ENCODE results near the gene DYDC1.

Gene DYDC1

DNA sequence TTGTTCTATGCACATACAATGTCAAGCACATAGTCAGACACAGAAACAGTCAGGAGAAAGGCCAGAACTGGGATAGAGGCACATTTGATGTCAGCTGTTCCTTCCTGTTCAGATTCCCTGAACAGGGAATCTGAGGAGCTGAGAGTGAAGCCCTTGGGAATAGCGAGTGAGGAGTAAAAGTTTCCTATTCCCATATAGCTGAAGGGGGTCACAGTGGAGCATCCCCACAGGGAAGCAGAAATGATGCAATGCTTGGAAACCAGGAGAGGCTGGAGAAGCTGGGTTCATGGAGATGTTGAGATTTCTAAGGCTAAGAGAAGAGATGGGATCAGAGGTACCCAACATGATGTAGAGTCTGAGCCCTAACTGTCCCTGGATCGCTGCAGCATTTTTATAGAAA is 40.5 kb upstream of the DYDC1 start:
- H3K27me3 ChIP-seq (ENCODE audit: insufficient read depth, low read depth, severe bottlenecking) = no peaks in the 10 kb centered on the region
- no peak for DNase-seq
- H3K36me3 ChIP-seq = no peaks in the 10 kb centered on the region
- no peaks in the 10 kb centered on the region for H3K9me3 ChIP-seq (ENCODE audit: severe bottlenecking)
- H3K4me3 ChIP-seq (ENCODE audit: low read depth, low read length) = no peak overlapping the region
- no peak for TF ChIP-seq CTCF (IDR thresholded peaks at IDR 0.05; ENCODE audit: low read depth, low read length)
- no peak overlapping the region for H3K27ac ChIP-seq

GRCh38 chr10:80394358-80394916 is 37.9 kb upstream of the DYDC1 start:
- no peak for TF ChIP-seq CTCF (IDR thresholded peaks at IDR 0.05; ENCODE audit: low read depth, low read length)
- no peak overlapping the region for H3K27ac ChIP-seq
- H3K36me3 ChIP-seq = no peaks in the 10 kb centered on the region
- no peak overlapping the region for H3K4me3 ChIP-seq (ENCODE audit: low read depth, low read length)
- H3K27me3 ChIP-seq (ENCODE audit: insufficient read depth, low read depth, severe bottlenecking) = no peaks in the 10 kb centered on the region
- no peak for DNase-seq
- no peaks in the 10 kb centered on the region for H3K9me3 ChIP-seq (ENCODE audit: severe bottlenecking)

- Histone ChIP-seq H3K27me3 (ENCODE audit: insufficient read depth, low read depth, severe bottlenecking) (no peaks in the 10 kb centered on the region), H3K9me3 (ENCODE audit: severe bottlenecking) (no peaks in the 10 kb centered on the region), H3K4me3 (ENCODE audit: low read depth, low read length) (no peak overlapping the region), H3K27ac (no peak overlapping the region), H3K36me3 (no peaks in the 10 kb centered on the region)
- no peak for DNase-seq
- TF ChIP-seq CTCF (IDR thresholded peaks at IDR 0.05; ENCODE audit: low read depth, low read length) = no peak
Measured at GRCh38 chr10:80392250-80392649, 35.7 kb upstream of the DYDC1 start.

- Histone ChIP-seq H3K4me3 (ENCODE audit: low read depth, low read length) (no peak overlapping the region), H3K9me3 (ENCODE audit: severe bottlenecking) (no peaks in the 10 kb centered on the region)
- DNase-seq = no peak
Measured at GRCh38 chr10:80390740-80391139, 34.2 kb upstream of the DYDC1 start.

DNA sequence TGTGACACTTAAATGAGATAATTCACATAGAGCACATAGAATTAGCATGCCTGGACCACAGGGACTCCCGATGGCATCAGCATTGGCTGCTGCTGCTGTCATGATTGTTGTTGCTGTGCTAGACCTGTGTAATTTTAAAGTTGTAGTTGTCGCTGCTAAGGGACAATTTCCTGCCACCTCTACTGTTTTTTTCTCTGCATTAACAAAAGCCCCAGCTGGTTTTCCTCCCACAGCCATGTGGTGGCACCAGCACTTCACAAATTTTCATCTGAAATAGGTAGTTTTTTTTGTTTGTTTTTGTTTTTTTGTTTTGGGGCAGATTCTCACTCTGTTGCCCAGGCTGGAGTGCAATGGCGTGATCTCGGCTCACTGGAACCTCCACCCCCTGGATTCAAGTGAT is 26.4 kb upstream of the DYDC1 start:
- Histone ChIP-seq H3K36me3 (no peaks in the 10 kb centered on the region), H3K27me3 (ENCODE audit: insufficient read depth, low read depth, severe bottlenecking) (no peaks in the 10 kb centered on the region), H3K9me3 (ENCODE audit: severe bottlenecking) (no peaks in the 10 kb centered on the region), H3K27ac (no peak overlapping the region), H3K4me3 (ENCODE audit: low read depth, low read length) (no peak overlapping the region)
- peak; percentile 57; the same call in 1 of the 2 replicates for TF ChIP-seq CTCF (IDR thresholded peaks at IDR 0.05; ENCODE audit: low read depth, low read length)
- peak; percentile 35 for DNase-seq

More at GRCh38 chr10:80390740-80391139, 34.2 kb upstream of the DYDC1 start:
- no peaks in the 10 kb centered on the region for H3K36me3 ChIP-seq
- no peak overlapping the region for H3K27ac ChIP-seq
- TF ChIP-seq CTCF (IDR thresholded peaks at IDR 0.05; ENCODE audit: low read depth, low read length) = no peak
- no peaks in the 10 kb centered on the region for H3K27me3 ChIP-seq (ENCODE audit: insufficient read depth, low read depth, severe bottlenecking)

- no peak for TF ChIP-seq CTCF (IDR thresholded peaks at IDR 0.05; ENCODE audit: low read depth, low read length)
- no peak for DNase-seq
Measured at GRCh38 chr10:80380185-80380584, 23.6 kb upstream of the DYDC1 start.

More at GRCh38 chr10:80380185-80380584, 23.6 kb upstream of the DYDC1 start:
- H3K4me3 ChIP-seq (ENCODE audit: low read depth, low read length) = no peak overlapping the region
- H3K27me3 ChIP-seq (ENCODE audit: insufficient read depth, low read depth, severe bottlenecking) = no peaks in the 10 kb centered on the region
- no peaks in the 10 kb centered on the region for H3K36me3 ChIP-seq
- no peak overlapping the region for H3K27ac ChIP-seq
- no peaks in the 10 kb centered on the region for H3K9me3 ChIP-seq (ENCODE audit: severe bottlenecking)

Measured in WERI-Rb-1 (cell line).